Activated T-helper 1 cell treated with anti-CD3 and anti-CD28 coated beads, Interleukin-2, amount 50 U/mL, for 16 hours (primary cell): ENCODE data around the gene ADIG.
"Not testable (repeated sequence)": the region's sequence is repeated elsewhere in the genome, so short reads cannot be mapped to it uniquely, and the experiment has no call there.

Experiments used
- DNase-seq, 2 donors: peaks; one replicate each; pipeline ENCODE4 v3.0.0-alpha.2; 2020; ENCODE audit warnings: low read depth in 1 of 2, low spot score in 1 of 2

ADIG gene

GRCh38 chr20:38569747-38570525, 11.1 kb upstream of the ADIG start:
- no peak for DNase-seq

- no peak for DNase-seq
Observed at GRCh38 chr20:38573413-38573812, 7.6 kb upstream of the ADIG start.

DNA sequence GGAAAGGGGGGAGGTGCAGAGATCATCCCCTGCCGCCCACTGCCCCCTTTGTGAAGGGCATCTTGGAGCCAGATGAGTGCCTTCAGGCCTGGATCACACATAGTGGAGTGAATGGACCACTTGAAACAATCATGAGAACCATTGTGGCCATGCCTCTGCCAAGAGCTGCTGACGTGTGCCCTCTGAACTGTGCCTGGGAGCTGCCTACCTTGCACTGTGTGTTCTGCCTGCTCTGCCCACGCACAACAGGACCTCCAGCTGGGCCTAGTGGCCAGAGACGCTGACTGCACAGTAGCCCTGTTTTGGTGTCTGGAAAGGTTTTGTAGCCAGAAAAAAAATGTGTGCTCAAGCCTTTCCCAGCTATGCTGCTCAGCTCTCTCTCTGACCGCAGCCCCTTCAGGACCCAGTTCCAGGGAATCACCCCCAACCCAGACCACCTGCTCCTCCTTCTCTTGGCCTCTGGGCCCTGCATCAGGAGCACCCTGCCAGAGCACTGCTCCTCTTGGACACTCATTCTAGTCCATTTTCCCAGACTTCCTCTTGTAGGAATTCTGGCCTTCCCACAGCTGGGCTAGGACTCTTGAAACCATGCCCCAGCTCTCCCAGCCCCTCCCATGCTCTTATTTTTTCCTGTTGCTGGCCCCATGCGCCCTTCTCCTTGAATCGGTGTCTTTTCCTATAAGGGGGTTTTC, 1.6 kb upstream of the ADIG start:
- no peak for DNase-seq

DNA sequence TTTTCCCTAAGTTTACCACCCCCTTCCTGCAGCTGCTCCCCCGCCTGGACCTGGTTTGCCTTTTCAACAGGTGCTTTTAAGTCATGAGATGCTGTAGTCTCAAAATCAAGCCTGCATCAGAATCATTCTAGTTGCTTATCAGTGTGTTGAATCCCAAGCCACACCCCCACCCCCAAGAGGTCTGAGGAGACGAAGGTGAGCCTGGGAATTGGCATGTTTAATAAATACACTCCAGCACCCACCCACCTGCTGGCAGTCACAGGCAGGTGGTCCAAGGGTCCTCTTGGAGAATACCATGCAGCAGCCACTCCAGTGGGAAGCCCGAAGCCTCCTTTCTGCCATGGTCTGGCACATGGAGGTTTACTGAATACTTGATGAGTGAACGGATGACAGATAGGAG, 1.1 kb upstream of the ADIG start:
- no peak for DNase-seq

DNA sequence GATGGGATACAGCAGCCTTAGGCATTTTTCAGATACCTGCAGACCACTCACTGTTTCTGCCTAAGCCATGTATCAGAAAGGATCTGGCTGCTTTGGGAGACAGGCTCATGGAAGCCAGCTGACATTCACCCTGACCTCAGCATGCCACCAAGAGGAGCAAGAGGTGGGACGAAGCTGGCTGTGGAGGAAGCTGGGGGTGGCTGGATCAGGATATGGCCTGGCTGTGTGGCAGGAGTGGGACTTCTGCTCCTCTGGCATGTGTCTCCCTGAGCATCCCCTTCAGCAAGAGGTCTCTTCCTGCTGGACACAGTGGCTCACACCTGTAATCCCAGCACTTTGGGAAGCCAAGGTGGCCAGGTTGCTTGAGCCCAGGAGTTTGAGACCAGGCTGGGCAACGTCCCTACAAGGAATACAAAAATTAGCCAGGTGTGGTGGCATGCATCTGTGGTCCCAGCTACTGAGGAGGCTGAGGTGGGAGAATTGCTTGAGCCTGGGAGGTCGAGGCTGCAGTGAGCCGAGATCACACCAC, 897 bp downstream of the ADIG start:
- no peak for DNase-seq

GRCh38 chr20:38583306-38583705, 2.3 kb downstream of the ADIG start:
- DNase-seq: no peak

DNA sequence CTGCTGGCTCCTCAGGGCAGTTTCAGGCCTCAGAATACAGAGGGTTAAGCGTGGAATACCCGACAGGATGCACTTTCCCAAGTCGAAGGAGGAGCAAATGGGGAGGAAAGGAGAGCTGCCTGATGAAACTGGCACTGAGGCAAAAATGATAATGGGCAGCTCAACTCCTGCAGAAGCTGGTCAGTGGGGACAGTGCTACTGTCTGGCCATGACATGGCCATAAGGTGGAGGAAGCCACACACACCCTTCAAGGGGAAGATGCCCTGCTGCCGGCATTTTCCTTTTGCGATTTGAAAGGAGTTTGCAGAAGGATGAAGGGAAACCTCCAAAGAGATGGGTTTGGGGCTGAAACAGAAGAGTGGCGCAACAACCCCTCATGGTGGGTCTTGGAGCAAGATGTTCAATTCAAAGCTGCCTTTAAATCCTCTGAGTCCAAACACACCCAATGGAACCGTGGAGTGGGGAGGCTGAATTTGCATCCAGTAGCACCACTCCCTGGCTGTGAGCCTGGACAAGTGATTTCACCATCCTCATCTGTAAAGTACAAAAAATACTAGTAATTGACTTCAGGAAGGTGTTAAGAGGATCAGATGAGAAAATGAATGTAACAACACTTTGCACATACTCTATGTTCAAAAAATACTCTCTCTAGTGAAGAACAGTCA, 3.2 kb downstream of the ADIG start:
- no peak for DNase-seq

GRCh38 chr20:38585404-38586180, 4.6 kb downstream of the ADIG start:
- DNase-seq: no peak

DNA sequence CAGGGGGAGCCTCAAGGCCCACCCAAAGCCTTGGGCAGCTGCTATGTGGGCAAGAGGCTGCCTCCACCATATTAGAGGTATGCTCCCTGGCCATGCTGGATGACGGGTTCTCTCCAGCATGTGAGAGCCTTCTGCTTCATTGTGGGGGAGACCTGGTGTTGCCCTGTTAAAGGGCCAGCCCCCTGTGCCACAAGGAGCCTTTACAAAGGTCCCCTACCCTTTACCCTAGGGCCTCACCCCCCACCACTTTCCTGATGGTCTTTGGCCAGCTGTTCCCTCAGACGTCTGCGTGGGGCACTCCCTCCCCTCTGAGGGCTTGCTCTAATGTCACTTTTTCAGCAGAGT, 5.2 kb downstream of the ADIG start:
- DNase-seq: no peak

GRCh38 chr20:38588303-38588702, 7.3 kb downstream of the ADIG start:
- DNase-seq: no peak

- DNase-seq: no peak
Observed at GRCh38 chr20:38589351-38589750, 8.4 kb downstream of the ADIG start.

DNA sequence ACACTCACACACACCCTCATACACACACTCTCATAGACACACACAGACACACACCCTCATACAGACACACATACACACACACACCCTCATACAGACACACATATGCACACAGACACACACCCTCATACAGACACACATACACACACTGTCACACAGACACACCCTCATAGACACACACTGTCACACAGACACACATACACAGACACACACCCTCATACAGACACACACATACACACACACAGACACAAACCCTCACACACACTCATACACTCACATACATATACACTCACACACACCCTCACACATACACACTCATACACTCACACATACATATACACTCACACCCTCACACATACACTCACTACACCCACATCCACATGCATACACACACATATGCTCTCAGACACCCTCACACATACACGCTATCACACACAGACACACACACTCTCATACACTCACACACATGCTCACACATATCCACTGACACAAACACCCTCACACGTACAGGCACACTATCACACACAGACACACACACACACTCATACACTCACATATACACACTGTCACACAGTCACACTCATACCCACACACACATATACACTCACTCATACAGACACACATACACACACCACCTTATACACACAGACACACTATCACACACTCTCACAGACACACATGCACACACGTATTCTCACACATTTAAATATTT, 9.1 kb downstream of the ADIG start:
- no peak for DNase-seq

- no peak for DNase-seq
Observed at GRCh38 chr20:38590676-38591473, 9.9 kb downstream of the ADIG start.

DNA sequence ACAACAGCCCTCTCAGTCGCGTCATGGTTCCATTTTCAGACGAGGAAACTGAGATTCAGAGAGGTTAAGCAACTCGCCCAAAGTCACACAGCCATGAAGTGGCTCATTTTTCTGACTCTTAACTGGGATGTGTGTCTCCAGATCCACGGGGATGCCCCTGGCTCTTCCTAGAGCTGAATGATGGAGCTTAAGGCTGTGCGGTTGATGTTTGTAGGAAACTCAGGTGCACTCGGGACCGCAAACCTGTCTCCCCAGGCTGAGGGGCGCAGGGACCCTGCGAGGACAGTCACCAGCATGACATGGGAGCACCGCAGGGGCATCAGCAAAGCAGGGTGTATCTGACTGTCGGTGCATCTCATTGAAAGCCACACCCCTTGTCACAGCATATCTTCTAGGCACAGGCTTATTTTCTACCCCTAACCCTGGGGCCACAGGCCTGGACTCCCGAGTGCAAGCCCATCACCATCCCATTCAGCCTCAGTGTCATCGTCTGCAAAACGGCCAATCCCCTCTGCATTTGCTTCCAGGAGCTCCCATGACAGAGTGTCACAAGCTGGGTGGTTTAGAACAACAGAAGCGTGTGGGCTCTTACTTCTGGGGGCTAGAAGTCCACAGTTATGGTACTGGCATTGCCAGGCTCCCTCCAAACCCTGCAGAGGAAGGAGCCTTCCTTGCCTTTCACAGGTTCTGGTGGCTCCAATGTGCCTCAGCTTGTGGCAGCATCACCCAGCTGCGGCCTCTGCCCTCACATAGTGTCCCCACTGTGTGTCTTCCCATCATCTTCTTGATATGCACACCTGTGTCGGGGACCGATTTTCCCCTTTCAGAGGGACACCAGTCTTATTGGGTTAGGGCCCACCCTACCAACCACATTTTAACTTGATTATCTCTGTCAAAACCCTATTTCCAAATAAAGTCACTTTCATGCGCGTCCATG, 10.7 kb downstream of the ADIG start:
- no peak for DNase-seq

DNA sequence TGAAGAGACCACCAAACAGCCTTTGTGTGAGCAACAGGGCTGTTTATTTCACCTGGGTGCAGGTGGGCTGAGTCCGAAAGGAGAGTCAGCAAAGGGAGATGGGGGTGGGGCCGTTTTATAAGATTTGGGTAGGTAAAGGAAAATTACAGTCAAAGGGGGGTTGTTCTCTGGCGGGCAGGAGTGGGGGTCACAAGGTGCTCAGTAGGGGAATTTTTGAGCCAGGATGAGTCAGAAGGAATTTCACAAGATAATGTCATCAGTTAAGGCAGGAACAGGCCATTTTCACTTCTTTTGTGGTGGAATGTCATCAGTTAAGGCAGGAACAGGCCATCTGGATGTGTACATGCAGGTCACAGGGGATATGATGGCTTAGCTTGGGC, 11.4 kb downstream of the ADIG start:
- DNase-seq: not testable (repeated sequence)

DNA sequence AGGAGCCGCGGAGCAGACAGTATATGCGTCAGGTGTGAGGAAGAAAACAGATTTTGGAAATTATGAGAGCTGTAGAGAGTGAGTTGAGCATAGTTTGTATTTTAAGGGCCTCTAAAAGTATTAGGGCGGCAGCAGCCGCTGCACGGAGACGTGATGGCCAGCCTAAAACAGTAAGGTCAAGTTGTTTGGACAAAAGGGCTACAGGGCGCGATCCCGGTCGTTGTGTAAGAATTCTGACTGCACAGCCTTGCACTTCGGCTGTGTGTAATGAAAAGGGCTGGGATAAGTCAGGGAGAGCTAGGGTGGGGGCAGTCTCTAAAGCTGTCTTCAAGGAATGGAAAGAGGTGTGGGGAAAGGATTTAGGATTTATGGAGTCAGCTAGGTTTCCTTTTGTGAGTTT, 13.3 kb downstream of the ADIG start:
- not testable (repeated sequence) for DNase-seq

- not testable (repeated sequence) for DNase-seq
Observed at GRCh38 chr20:38595886-38596285, 14.9 kb downstream of the ADIG start.

GRCh38 chr20:38599410-38599882, 18.4 kb downstream of the ADIG start:
- no peak for DNase-seq

DNA sequence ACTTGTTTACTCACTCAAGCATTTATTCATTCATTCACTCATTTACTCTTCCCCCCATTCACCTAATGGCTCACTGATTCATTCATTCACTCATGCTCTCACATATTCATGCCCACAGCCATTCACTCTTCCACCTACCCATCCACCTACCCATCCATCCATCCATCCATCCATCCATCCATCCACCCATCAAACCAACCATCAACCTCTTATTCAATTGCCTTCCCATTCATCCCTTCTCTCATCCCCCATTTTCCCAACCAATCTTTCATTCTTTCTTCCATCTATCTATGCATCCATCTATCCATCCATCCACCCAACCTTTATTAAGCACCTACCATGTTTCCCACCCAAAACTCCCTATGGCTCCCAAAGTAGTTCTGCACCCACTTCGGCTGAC, 19.1 kb downstream of the ADIG start:
- DNase-seq: no peak
